Measurements from ENCODE around the gene KLK1.
"Not testable (repeated sequence)": the region's sequence is repeated elsewhere in the genome, so short reads cannot be mapped to it uniquely, and the experiment has no call there.

KLK1 gene

DNA sequence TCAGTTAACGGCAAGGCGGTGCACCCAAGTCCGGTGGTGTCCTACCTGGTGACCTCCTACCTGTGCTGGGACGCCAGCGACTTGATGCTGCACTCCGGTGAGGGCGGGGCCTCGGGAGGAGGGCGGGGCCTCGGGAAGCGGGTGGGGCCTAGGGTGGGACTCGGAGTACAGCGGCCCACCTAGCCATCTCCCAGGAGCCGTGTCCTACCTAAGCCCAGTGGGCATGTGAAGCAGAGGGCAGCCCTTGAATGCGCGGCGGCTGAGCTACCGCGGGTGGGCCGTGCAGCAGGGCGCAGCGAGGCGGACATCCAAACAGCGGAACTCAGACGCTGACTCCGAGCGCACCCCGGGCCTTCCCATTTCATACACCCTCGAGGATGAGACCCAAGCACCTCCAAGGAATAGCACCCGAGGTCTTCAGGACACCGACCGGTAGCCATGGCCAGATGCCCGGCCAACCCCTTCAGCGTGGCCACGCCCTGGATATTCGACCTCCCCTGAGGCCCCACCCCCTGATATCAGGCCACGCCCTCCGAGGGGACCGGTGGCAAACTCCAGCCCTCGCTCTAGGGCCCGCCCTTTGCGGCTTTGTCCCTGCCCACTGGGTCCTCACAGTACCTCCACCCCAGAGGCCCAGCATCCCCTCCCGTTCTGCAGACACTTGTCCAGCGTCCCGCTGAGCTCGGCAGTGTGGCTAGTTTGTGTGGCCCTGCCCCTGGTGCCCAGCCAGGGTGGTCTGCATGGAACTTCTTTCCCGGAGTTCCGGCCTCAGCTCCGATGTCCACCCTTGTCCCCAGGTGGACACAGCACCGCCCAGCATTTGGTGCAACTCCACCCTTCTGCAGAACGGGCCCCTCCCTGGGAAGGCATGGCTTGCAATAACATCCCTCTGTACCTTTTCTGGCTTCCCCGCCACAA lies 5.4 kb downstream of the KLK1 start:
- DNase-seq (ENCODE audit: low read depth in 2 of 2): peak; percentile 45 to 63

GRCh38 chr19:50815439-50815838 lies 8.1 kb downstream of the KLK1 start:
- no peak for DNase-seq (ENCODE audit: low read depth in 2 of 2)

GRCh38 chr19:50814883-50815282 lies 8.7 kb downstream of the KLK1 start:
- no peak for DNase-seq (ENCODE audit: low read depth in 2 of 2)

- DNase-seq (ENCODE audit: low read depth in 2 of 2): no peak
Measured at GRCh38 chr19:50812474-50812873, 11.1 kb downstream of the KLK1 start.

DNA sequence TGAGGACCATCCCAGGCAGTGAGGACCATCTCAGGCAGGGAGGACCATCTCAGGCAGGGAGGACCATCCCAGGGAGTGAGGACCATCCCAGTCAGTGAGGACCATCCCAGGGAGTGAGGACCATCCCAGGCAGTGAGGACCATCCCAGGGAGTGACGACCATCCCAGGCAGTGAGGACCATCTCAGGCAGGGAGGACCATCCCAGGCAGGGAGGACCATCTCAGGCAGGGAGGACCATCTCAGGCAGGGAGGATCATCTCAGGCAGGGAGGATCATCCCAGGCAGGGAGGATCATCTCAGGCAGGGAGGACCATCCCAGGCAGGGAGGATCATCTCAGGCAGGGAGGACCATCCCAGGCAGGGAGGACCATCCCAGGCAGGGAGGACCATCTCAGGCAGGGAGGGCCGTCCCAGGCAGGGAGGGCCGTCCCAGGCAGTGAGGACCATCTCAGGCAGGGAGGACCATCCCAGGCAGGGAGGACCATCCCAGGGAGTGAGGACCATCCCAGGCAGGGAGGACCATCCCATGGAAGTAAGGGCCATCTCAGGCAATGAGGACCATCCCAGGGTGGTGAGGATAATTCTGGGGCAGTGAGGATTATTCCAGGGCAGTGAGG lies 11.9 kb downstream of the KLK1 start:
- not testable (repeated sequence) for DNase-seq (ENCODE audit: low read depth in 2 of 2)

GRCh38 chr19:50808856-50809255 lies 14.7 kb downstream of the KLK1 start:
- no peak for DNase-seq (ENCODE audit: low read depth in 2 of 2)

DNA sequence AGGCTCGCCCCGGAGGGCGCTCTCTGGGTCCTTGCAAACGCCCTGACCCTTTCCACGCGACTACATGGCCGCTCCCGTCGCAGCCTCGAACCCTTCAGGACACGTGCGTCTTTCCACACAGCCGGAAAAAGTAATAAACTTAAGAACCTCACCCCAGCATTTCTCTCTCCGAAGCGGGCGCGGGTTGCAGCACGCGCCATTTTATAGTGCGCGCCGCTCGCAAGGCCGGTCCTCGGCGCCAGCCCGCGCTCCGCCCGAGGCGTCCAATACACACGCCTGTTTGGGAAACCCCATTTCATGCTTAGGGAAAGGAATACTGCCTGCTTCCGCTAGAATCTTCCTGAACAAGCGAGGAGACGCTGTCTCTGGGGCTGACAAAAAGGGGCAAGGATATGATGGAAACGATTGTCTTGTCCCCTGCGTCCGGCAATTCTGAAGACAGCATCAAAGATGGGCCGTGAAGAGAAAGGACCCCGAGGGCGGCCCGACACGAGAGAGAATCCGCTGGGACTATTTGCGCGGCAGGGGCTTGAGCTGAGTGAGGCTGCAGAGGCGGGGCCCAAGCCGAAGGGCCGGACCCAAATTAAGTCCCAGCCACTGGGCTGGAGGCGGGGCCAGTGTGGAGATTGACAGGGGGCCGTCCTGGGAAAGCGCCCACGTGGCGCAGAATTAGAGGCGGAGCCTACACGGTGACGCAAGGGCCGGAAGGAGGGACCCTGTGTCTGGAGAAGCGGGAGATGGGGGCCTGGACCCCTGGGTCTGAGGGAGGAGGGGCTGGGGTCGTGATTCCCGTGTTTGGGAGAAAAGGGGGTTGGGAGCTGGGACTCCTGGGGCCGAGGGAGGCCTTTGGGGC lies 18.9 kb downstream of the KLK1 start:
- DNase-seq (ENCODE audit: low read depth in 2 of 2): peak; percentile 98

GRCh38 chr19:50803633-50804419 lies 19.8 kb downstream of the KLK1 start:
- DNase-seq (ENCODE audit: low read depth in 2 of 2): no peak

DNA sequence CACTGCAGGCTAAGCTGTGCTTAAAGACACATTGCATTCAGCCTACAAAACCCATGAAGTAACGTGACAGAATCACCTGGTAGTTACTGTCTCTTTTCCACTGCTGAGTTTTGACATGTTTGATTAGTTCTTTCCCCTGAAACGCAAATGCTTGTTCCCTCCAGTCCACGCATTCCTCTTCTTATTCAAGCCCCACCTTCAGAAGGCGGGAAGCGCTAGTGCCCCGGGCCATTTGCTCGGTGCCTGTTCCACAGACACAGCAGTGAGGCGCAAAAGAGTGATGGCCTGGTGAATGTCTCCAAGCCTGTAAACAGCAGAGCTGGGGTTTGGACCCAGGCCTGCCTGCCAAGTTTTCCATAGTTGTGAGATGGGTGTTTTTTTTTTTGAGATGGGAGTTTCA lies 22.5 kb downstream of the KLK1 start:
- DNase-seq (ENCODE audit: low read depth in 2 of 2): no peak

GRCh38 chr19:50799547-50799851 lies 24.1 kb downstream of the KLK1 start:
- DNase-seq (ENCODE audit: low read depth in 2 of 2): no peak

DNA sequence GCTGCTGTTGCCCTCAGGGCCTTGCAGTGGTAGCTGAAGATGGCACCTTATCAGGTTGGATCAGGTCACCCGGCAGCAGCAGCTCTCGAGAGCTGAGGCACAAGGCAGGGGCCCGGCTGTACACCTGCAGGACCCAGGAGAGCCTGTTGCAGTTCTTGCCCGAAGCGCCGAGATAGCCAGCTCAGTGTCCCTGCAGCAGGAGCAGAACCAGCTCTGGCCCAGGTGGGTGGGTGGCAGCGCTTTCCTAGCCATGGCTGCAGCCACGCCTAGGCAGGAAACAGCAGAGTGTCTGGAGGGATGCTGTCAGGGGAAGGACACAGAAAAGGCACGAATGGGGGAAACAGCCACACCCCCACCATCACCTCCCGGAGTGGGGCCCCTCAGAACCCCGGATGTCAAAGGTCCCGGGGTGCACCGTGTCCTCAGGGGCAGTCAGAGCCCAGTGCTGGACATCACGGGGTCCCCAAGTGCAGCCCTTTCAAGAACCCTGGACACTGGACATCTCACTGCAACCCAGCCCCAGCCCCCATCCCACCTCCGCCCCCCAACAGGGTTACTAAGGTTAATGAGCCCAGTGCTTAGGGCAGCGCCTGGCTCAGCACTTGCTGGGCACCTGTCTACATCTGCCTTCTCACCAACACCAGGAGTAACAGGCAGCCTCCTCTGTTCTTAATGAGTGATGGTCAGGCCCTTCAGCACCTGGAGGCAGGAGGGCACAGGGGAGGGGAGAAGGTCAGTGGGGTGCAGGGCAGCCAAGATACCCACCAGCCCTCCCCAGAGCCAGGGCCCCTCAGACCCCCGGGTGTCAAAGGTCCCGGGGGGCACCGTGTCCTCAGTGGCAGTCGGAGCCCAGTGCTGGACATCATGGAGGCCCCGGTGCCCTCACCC lies 24.7 kb downstream of the KLK1 start:
- DNase-seq (ENCODE audit: low read depth in 2 of 2): no peak

GRCh38 chr19:50797781-50798658 lies 25.6 kb downstream of the KLK1 start:
- DNase-seq (ENCODE audit: low read depth in 2 of 2): no peak

DNA sequence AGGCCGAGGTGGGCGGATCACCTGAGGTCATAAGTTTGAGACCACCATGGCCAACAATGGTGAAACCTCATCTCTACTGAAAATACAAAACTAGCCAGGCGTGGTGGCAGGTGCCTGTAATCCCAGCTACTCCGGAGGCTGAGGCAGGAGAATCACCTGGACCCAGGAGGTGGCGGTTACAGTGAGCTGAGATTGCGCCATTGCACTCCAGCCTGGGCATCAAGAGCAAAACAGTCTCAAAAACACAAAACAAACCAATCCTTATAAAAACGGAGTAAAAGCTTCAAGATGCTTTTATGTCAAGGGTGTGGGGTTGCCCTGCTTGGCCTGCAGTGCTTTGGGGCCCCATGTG lies 26.2 kb downstream of the KLK1 start:
- no peak for DNase-seq (ENCODE audit: low read depth in 2 of 2)

GRCh38 chr19:50796634-50797428 lies 26.8 kb downstream of the KLK1 start:
- DNase-seq (ENCODE audit: low read depth in 2 of 2): no peak

DNA sequence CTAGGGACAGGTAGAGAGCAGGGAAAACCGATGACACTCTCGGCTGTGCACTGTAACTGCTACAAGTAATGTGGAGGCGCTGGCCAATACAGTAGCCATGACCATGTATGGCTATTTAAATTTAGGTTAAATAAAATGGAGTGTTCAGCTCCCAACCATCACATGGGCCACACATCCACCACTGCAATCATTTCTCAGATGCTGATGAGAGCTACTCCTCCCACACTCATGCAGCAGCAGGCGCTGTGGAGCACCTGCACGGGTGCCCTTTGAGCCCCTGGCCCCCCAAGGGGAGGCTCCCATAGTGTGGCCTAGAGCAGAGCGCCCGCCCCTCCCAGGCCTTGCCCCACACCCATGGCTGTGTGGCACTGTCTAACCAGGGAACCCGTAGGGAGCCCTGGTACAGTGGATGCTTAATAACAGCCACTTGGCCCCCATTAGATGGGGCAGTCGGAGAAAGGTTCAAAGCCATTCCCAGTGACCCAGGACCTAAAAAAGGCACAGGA lies 27.4 kb downstream of the KLK1 start:
- DNase-seq (ENCODE audit: low read depth in 2 of 2): no peak

DNA sequence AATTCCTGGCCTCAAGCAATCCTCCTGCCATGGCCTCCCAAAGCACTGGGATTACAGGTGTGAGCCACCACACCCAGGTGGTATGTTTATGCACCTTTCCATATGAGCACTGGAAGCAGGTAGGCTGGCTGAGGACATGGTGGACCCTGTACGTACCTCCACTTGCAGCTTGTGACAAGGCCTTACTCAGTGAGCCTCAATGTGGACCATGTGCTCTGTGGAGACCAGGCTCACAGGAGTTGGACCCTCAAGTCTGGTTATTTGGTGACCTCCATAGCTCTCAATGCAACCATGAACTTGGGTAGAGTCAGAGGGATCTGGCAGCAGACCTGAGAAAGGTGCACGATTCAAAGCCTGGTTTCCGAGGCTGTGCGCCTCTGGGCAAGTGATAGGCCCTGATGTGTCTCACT lies 27.9 kb downstream of the KLK1 start:
- DNase-seq (ENCODE audit: low read depth in 2 of 2): no peak

GRCh38 chr19:50794876-50795663 lies 28.5 kb downstream of the KLK1 start:
- no peak for DNase-seq (ENCODE audit: low read depth in 2 of 2)

Data from stimulated activated CD8-positive, alpha-beta memory T cell treated with anti-CD3 and anti-CD28 coated beads, Interleukin-2, amount 100 ng/mL, for 48 hours (primary cell).